ENCODE measurements around the gene BIN1.

The BIN1 gene

DNA sequence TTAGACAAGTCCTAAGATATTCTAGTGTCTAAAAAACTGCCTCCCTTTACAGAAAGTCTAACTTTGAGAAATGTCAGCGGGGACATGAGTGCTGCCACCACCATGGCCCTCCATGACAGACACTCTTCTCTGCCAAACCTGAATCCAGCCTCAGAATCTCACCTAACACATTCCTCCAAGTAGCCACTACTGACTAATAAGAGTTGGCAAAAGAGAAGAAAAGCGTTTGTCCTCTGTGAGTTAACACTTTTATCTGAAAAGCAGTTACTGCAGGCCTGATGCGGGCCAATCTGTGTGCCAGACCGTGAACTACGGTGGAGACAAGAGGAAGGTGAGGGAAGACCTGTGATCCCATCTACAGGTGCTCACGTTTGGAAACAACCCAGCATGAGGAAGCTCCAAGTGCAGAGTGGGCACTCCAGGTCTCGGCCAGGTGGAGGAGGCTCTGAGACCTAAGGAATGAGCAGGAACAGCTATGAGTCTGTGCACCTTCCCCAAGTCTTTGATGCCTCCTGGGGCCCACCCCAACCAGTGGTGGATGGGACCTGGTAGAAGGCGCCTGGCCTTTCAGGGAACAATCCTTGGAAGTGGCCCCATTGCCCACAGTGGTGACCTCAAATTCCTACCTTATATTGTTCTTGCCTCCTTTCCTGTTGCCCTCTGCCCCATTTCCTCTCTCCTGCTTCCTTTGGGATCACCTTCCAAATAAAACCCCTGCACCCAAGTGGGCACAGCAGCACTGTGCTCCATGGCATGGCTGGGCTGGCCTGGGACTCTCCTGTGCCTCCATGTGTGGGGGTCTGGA, 91.6 kb downstream of the BIN1 start:
- Histone ChIP-seq H3K4me3 (no peak overlapping the region), H3K27ac (peak overlapping the region in 1 of 21 experiments; percentile 16)

DNA sequence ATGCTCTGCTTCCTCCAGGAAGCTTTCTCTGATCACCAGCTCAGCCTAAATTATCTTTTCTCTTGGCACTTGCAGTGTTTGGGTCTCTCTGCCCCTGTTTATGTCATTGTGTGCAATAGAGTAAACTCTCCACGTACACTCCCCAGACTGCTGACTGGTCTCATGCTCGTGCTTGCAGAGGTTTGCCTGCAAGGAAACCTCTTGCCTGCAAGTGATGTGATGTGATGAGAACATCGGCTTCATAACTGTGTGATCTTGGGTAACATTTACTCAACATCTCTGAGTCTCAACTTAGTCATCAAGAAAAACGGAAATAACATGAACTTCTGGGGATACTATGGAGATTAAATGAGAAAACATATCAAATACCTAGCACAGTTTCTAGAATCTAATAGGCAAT, 92.3 kb downstream of the BIN1 start:
- Histone ChIP-seq H3K27ac (peak overlapping the region in 1 of 21 experiments; percentile 16), H3K4me3 (no peak overlapping the region)

DNA sequence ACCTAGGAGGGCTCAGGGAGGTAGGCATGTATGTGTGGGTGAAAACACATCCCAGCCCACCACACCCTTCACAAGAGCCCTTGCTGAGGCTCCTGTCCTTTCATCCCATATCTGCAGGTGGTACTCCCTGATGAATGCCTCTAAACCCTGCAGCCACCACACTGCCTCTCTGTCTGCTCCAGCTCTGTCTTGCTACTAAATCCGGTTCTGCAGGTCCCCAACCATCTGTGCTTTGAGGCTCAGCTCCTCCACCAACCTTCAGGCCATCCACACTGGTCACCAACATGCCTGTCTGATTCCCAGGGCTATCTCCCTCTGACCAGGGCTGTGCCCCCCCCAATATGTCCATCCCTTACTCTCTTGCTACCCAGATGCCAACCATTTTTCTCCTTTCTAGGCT, 92.7 kb downstream of the BIN1 start:
- peak overlapping the region in 1 of 21 experiments; percentile 16 for H3K27ac ChIP-seq
- no peak overlapping the region for H3K4me3 ChIP-seq

DNA sequence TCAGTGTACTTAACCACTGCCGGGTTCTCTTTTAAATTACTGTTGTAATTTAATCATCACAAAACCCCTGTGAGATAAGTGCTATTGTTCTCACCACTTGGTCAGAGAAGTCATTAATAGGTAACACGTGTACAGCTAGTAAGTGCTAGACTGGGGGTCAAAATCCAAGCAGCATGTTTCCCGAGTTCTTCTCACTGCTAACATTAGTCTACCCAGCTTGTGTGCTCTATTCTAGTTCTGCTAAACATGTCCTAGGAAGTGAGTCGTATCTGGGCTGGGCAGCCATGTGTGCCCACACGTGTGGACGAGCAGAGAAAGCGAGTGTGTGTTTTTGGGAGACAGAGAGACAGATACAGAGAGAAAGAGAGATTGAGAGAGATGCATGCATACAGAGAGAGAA, 94.1 kb downstream of the BIN1 start:
- Histone ChIP-seq H3K27ac (no peak overlapping the region), H3K4me3 (no peak overlapping the region)

DNA sequence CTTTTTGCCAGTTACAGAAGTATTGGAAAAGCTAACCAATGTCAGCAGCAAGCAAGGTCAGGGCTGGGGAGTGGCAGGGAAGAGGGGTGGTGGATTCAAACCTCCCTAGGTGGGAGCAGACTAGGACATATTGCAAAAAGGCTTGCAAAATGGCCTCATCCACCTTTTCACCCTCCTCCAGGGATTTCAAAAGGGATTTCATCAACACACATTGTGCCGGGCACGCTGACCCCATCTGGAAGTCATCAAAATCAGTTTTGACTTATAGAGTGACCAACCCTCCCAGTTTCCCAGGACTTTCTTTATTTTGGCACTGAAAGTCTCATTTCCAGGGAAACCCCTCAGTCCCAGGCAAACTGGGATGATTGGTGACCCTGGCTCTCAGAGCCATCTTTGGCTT, 94.7 kb downstream of the BIN1 start:
- Histone ChIP-seq H3K27ac (no peak overlapping the region), H3K4me3 (no peak overlapping the region)

DNA sequence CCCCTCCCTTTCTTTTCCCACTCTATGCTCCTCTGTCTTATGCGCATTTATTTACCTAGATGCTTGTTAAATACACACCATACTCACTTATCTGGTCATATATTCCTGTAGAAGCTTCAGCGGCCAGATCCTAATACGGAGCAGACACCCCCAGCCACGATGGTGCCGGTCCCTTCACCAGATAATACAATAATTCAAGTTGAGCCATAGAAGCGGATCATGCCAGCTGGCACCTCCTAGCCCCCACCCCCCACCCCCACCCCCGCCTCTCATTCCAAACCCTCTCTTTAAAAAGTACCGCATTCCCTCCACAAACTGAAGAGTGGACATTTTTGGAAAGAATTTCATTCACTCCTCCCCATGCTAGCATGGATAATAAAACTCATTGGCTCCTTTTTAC, 95.2 kb downstream of the BIN1 start:
- H3K4me3 ChIP-seq: no peak overlapping the region
- no peak overlapping the region for H3K27ac ChIP-seq

DNA sequence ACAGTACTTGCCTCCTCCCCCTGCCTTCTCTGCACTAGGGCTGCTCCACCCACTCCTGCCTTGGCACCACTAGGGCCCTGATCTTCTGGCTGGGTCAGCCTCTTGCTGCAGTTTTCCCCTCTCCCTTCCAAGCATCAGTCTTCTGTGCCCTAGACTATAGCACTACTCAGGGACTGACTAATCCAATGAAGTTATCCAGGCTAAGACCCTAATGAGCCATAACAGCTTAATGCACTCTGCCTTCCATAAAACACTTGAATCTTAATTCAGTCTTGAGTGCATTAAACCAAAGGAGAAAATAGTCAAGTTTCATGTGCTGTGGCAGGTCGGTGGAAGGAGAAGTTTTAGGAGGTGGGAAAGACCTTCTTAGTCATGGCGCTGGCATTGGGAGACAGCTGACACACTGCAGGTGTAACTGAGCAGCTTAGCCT, 95.7 kb downstream of the BIN1 start:
- Histone ChIP-seq H3K27ac (no peak overlapping the region), H3K4me3 (no peak overlapping the region)

DNA sequence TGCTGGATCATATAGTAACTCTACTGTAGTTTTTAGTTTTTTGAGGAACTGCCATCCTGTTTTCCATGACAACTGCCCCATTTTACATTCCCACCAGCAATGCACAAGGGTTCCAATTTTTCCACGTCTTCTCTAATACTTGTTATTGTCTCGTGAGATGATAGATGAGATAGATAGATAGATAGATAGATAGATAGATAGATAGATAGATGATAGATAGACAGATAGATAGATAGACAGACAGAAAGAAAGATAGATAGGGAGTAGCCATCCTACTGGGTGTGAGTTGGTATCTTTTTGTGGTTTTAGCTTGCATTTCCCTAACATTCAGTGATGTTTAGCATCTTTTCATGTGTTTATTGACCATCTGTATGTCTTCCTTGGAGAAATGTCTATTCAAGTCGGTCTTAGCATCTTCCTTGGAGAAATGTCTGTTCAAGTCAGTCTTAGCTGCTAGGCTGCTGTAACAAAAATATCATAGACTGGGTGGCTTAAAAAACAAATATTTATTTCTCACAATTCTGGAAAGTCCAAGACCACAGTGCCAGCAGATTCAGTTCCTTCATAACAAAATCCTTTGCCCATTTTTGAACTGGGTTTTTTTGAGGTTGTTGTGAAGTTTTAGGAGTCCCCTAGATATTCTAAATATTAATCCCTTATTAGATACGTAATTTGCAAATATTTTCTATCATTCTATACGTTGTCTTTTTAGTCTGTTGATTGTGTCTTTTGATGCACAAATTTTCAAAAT, 98.5 kb downstream of the BIN1 start:
- Histone ChIP-seq H3K4me3 (no peak overlapping the region), H3K27ac (peak overlapping the region in 1 of 21 experiments; percentile 18)

DNA sequence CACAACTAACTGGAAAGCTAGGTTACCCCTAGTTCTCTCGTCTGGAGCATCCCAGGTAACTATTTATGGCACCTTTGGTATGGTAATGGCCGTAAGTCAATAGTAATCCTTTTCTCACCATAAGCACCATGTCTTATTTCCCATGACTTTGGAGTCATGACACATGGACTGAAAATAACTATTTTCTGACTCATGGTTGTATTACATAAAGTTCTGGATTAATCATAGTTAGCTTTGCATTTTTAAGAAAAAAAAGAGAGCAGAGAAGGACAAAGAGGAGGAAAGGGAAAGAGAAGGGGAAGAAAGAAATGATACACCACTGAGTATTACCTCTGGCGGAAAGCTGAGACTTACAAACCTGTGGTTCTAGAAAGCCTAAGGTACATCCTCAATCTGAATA, 99.3 kb downstream of the BIN1 start:
- Histone ChIP-seq H3K4me3 (no peak overlapping the region), H3K27ac (peak overlapping the region in 1 of 21 experiments; percentile 18)

DNA sequence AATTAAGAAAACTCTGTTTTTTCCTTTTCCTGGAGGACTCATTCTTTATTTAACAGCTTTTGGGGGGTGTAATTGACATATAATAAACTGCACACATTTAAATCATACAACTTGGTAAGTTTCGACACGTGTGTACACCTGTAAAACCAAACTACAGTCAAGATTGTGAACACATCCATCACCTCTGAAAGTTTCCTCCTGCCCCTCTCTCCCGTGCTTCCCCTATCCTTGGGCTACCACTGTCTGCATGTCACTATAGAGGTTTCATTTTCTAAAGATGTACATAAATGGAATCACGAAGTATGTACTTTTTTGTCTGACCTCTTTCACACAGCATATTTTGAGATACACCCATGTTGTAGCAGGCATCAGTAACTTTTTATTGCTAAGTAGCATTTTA, 100.0 kb downstream of the BIN1 start:
- H3K27ac ChIP-seq: no peak overlapping the region
- no peak overlapping the region for H3K4me3 ChIP-seq

DNA sequence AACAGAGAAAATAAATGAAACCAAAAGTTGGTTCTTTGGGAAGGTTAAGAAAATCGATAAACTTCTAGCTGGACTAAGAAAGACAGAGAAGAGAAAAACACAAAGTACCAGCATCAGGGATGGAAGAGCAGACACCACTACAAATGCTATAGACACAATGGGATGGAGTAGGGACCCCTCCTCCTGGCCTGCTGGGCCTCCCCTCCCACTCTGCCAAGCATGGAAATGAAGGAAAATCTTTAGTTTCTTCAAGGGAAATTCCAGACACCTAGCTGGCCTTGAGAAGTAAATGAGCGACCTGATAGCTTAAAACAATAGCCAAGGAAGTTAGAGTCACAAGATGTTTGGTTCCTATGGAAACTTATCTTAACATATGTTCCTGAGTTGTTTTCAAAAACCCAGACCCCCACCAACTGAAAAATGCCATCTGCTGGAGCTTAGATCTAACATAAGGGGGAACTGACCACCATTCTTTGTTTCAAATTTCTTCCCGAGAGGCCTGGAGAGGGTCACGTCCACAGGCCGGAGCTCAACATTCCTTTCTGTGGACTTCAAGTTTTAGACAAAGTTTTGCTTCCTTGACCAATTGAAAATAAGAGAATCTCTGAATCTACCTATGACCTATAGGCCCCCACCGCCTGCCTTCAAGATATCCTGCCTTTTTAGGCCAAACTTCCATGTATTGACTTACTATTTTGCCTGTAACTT, 101.9 kb downstream of the BIN1 start:
- Histone ChIP-seq H3K4me3 (no peak overlapping the region), H3K27ac (no peak overlapping the region)

DNA sequence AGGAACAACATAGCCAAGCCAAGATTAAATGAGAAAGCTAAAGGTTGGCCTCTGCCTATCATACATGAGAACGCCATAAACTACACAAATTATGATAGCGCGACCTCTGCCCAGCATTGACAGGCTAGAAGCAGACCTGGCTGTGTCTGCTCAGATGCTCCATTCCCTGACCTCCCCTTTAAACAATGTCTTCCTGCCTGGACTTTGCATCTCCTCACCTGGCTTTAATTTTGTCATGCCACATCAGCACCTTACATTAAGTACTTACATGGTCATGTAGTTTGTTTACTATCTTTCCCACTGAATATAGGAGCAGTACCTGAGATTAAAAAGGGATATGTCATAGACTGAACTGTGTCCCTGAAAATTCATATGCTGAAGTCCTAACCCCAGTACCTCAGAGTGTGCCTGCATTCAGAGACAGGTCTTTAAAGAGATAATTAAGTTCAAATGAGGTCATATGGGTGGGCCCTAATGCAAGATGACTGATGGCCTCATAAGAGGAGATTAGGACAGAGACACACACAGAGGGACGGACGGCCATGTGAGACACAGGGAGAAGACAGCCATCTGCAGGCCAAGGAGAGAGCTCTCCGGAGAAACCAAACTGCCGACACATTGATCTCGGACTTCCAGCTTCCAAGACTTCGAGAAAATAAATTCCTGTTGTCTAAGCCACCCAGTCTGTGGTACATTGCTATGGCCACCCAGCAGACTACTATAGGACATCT, 103.7 kb downstream of the BIN1 start:
- Histone ChIP-seq H3K4me3 (no peak overlapping the region), H3K27ac (no peak overlapping the region)

DNA sequence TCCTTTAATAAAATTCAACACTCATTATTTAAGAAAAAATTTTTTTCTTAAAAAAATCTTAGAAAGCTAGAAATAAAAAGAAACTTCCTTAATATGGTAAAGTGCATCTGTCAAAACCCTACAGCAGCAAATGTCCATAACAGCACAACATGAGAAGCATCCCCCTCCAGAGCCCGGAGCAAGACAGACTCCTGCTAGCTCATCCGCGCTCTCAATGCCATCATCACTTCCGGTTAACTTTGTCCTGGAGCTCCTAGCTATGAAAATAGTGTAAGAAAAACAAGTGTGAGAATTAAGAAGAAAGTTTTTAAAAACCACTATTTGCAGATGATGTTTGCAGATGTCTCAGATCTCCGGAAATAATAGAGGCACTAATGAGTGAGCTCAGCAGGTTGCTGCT, 105.2 kb downstream of the BIN1 start:
- Histone ChIP-seq H3K27ac (no peak overlapping the region), H3K4me3 (no peak overlapping the region)

DNA sequence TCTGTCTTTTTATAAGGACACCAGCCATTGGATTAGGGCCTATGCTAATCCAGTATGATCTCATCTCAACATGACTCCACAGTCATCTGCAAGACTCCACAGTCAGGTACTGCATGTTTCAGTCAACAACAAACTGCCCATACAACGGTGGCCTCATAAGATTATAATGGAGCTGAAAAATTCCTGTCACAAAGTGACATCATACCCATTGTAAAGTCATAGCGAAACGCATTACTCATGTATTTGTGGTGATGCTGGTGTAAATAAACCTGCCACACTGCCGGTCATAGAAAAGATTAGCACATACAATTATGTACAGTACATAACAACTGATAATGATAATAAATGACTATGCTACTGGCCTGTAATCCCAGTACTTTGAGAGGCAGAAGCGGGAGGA, 106.0 kb downstream of the BIN1 start:
- no peak overlapping the region for H3K27ac ChIP-seq
- no peak overlapping the region for H3K4me3 ChIP-seq

DNA sequence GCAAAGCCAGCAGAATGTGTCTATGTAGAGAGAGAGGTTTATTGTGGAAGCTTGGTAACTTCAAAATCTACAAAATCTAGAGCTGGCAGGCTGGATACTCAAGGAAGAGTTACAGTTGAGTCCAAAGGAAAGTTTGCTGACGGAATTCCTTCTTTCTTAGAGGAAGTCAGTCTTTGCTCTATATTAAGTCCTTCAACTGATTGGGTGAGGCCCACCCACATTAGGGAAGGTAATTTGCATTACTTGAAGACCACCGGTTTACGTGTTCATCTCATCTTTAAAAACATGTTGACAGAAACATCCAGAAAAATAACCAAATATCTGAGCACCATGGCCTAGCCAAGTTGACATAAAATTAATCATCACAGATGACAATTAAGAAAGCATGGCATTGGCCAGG, 106.8 kb downstream of the BIN1 start:
- H3K4me3 ChIP-seq: no peak overlapping the region
- no peak overlapping the region for H3K27ac ChIP-seq

DNA sequence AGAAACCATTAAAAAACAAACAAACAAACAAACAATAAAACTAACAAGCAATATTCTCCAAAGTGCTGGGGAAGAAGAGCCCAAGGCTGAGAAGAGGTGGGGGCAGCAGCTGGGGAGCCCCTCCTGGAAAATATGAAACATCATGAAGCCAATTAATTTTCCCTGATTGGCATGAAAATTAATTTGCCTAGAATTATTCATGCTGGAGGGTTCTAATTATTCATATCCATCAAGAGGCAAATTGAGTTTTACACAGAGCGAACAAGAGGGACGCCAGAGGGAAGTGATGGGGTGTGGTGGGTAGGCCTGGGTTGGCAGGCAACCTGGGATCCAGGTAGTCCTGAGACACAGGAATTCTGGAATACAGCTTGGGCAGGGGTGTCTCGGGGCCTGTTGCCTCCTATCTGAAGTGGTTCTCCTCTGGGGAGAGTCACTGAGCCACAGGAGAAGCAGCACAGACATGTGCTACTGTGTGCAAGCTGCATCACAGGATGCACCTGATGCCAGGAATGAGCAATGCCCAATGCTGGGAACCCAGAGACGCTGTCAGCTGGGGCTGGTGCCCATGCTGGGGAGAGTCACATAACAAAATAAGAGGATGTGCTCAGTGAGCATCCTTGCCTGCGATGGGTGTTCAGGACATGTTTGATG, 107.7 kb downstream of the BIN1 start:
- Histone ChIP-seq H3K27ac (no peak overlapping the region), H3K4me3 (no peak overlapping the region)

DNA sequence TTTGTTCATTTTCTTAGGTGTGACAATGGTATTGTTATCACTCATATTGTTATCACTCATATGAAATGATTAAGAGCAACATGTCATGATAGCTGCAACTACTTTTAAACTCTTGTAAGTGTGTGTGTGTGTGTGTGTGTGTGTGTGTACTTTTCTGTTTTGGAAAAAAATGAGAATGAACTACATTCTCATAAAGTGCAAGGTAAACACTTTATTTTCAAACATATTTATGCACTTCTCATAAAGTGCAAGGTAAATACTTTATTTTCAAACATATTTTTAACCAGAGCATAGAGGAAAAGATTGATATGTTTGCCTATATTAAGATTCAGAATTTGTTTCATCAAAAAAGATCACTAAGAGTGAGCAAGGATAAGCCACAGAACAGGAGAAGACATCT, 108.5 kb downstream of the BIN1 start:
- no peak overlapping the region for H3K27ac ChIP-seq
- H3K4me3 ChIP-seq: no peak overlapping the region

All from skin epidermis (tissue), 12 donors.